ENCODE results near the gene IGSF3.
"Not testable (repeated sequence)": the region's sequence is repeated elsewhere in the genome, so short reads cannot be mapped to it uniquely, and the experiment has no call there.

- not testable (repeated sequence) for TF ChIP-seq CTCF (IDR thresholded peaks at IDR 0.05; ENCODE audit: poor library complexity); EZH2 (IDR thresholded peaks at IDR 0.05; ENCODE audit: borderline replicate concordance)
Measured at GRCh38 chr1:116637583-116637982, 29.9 kb downstream of the IGSF3 start.
